Urinary bladder (tissue), 4 donors: ENCODE measurements around the gene ALDH3B2. TPM values are rescaled to one million over a fixed set of nuclear protein-coding genes. Genes with fewer than 3 reads are reported as not detected.
"Not testable (repeated sequence)": the region's sequence is repeated elsewhere in the genome, so short reads cannot be mapped to it uniquely, and the experiment has no call there.

ENCODE experiments used
- DNase-seq: peaks from one replicate; pipeline ENCODE4 v3.0.0-alpha.2; 2015; ENCODE audit errors: extremely low spot score
- H3K27ac ChIP-seq: one replicate; pipeline ENCODE4 v1.5.1; 2013; ENCODE audit warnings: low read depth, mild to moderate bottlenecking, moderate library complexity
- H3K36me3 ChIP-seq: one replicate; pipeline ENCODE4 v1.6.1; 2013; ENCODE audit warnings: mild to moderate bottlenecking, moderate library complexity; ENCODE audit not compliant: insufficient read depth
- H3K4me1 ChIP-seq: one replicate; pipeline ENCODE4 v1.6.1; 2013; ENCODE audit warnings: mild to moderate bottlenecking, moderate library complexity; ENCODE audit not compliant: insufficient read depth
- H3K4me3 ChIP-seq: one replicate; pipeline ENCODE4 v1.5.1; 2013; ENCODE audit warnings: low read depth, low read length
- WGBS: extraction: QIAGEN DNeasy Blood & Tissue Kit; methylation state at CpG from one replicate; pipeline ENCODE4 v1.1.7; 2013; 5-methylcytosine and 5-hydroxymethylcytosine counted together
- polyA plus RNA-seq: library from polyadenylated mRNA; stranded (reverse); fragments of 200-250 nt; gene quantifications from one replicate; pipeline ENCODE4 v1.2.3, GENCODE V29; 2013
- total RNA-seq: library from RNA; depleted of rRNA; stranded (reverse); fragments of >200 nt; gene quantifications from one replicate; pipeline ENCODE4 v1.2.3, GENCODE V29; 2014
- donor health status: healthy with polysubstance abuse.
- donor health status: healthy.

ALDH3B2 gene
- total and polyA plus RNA-seq, 2 donors: 1.7 to 2.6 TPM

GRCh38 chr11:67698247-67698646 lies 23.8 kb upstream of the ALDH3B2 start:
- DNase-seq: no peak
- H3K27ac ChIP-seq: no peak overlapping the region
- WGBS: 79% methylated on average over 6 of the region's 6 CpGs
- H3K4me1 ChIP-seq: no peaks in the 10 kb centered on the region
- H3K36me3 ChIP-seq: no peaks in the 10 kb centered on the region
- no peak overlapping the region for H3K4me3 ChIP-seq

- DNase-seq: no peak
- H3K4me3 ChIP-seq: no peak overlapping the region
- H3K36me3 ChIP-seq: no peaks in the 10 kb centered on the region
- no peak overlapping the region for H3K27ac ChIP-seq
- 91% methylated on average over 4 of the region's 4 CpGs for WGBS
- H3K4me1 ChIP-seq: no peaks in the 10 kb centered on the region
Measured at GRCh38 chr11:67697846-67698245, 23.4 kb upstream of the ALDH3B2 start.

- WGBS: 86% methylated on average over 7 of the region's 7 CpGs
- H3K4me3 ChIP-seq: no peak overlapping the region
- H3K4me1 ChIP-seq: no peaks in the 10 kb centered on the region
- H3K36me3 ChIP-seq: no peaks in the 10 kb centered on the region
- H3K27ac ChIP-seq: no peak overlapping the region
- DNase-seq: no peak
Measured at GRCh38 chr11:67696998-67697397, 22.6 kb upstream of the ALDH3B2 start.

GRCh38 chr11:67695606-67696005 lies 21.2 kb upstream of the ALDH3B2 start:
- DNase-seq: no peak
- Histone ChIP-seq H3K27ac (no peak overlapping the region), H3K4me3 (no peak overlapping the region), H3K36me3 (no peaks in the 10 kb centered on the region), H3K4me1 (no peaks in the 10 kb centered on the region)
- WGBS: 85% methylated on average over 12 of the region's 12 CpGs

GRCh38 chr11:67694875-67695555 lies 20.6 kb upstream of the ALDH3B2 start:
- WGBS: 90% methylated on average over 28 of the region's 28 CpGs
- Histone ChIP-seq H3K4me3 (no peak overlapping the region), H3K36me3 (no peaks in the 10 kb centered on the region), H3K4me1 (no peaks in the 10 kb centered on the region), H3K27ac (no peak overlapping the region)
- no peak for DNase-seq

GRCh38 chr11:67691149-67691548 lies 16.7 kb upstream of the ALDH3B2 start:
- DNase-seq: no peak
- H3K27ac ChIP-seq: no peak overlapping the region
- 51% methylated on average over 2 of the region's 2 CpGs for WGBS
- H3K36me3 ChIP-seq: no peaks in the 10 kb centered on the region
- H3K4me1 ChIP-seq: no peaks in the 10 kb centered on the region
- H3K4me3 ChIP-seq: no peak overlapping the region

GRCh38 chr11:67689178-67689577 lies 14.8 kb upstream of the ALDH3B2 start:
- Histone ChIP-seq H3K27ac (no peak overlapping the region), H3K36me3 (no peaks in the 10 kb centered on the region), H3K4me3 (no peak overlapping the region), H3K4me1 (no peaks in the 10 kb centered on the region)
- DNase-seq: no peak
- WGBS: 86% methylated on average over 4 of the region's 4 CpGs

GRCh38 chr11:67687986-67688385 lies 13.6 kb upstream of the ALDH3B2 start:
- H3K27ac ChIP-seq: no peak overlapping the region
- no peak overlapping the region for H3K4me3 ChIP-seq
- H3K4me1 ChIP-seq: no peaks in the 10 kb centered on the region
- H3K36me3 ChIP-seq: no peaks in the 10 kb centered on the region
- DNase-seq: no peak
- WGBS: 77% methylated on average over 2 of the region's 2 CpGs

GRCh38 chr11:67685641-67686332 lies 11.4 kb upstream of the ALDH3B2 start:
- not testable (repeated sequence) for H3K36me3 ChIP-seq, H3K4me1 ChIP-seq, H3K27ac ChIP-seq, DNase-seq, H3K4me3 ChIP-seq
- 63% methylated on average over 8 of the region's 8 CpGs for WGBS

GRCh38 chr11:67682126-67683034 lies 8.0 kb upstream of the ALDH3B2 start:
- not testable (repeated sequence) for H3K27ac ChIP-seq, H3K4me3 ChIP-seq
- WGBS: 63% methylated on average over 14 of the region's 14 CpGs

GRCh38 chr11:67680696-67681470 lies 6.5 kb upstream of the ALDH3B2 start:
- no peak for DNase-seq
- no peaks in the 10 kb centered on the region for H3K4me1 ChIP-seq
- H3K27ac ChIP-seq: no peak overlapping the region
- WGBS: 68% methylated on average over 3 of the region's 3 CpGs
- no peak overlapping the region for H3K4me3 ChIP-seq
- H3K36me3 ChIP-seq: no peaks in the 10 kb centered on the region

More at GRCh38 chr11:67682126-67683034, 8.0 kb upstream of the ALDH3B2 start:
- DNase-seq, H3K4me1 ChIP-seq, H3K36me3 ChIP-seq: not testable (repeated sequence)

- 91% methylated on average over 12 of the region's 12 CpGs for WGBS
- Histone ChIP-seq H3K4me3 (no peak overlapping the region), H3K36me3 (no peaks in the 10 kb centered on the region), H3K27ac (no peak overlapping the region), H3K4me1 (no peaks in the 10 kb centered on the region)
- no peak for DNase-seq
Measured at GRCh38 chr11:67675058-67675747, 780 bp upstream of the ALDH3B2 start.

GRCh38 chr11:67673902-67674301 lies 521 bp downstream of the ALDH3B2 start:
- Histone ChIP-seq H3K36me3 (no peaks in the 10 kb centered on the region), H3K27ac (no peak overlapping the region), H3K4me1 (no peaks in the 10 kb centered on the region), H3K4me3 (no peak overlapping the region)
- no peak for DNase-seq
- WGBS: 70% methylated on average over 8 of the region's 8 CpGs
